ENCODE data around the gene HPS1. TPM values are rescaled to one million over a fixed set of nuclear protein-coding genes. Genes with fewer than 3 reads are reported as not detected.

The HPS1 gene
- total RNA-seq, 1 donor from 2014 or later, result 51.7 TPM

DNA sequence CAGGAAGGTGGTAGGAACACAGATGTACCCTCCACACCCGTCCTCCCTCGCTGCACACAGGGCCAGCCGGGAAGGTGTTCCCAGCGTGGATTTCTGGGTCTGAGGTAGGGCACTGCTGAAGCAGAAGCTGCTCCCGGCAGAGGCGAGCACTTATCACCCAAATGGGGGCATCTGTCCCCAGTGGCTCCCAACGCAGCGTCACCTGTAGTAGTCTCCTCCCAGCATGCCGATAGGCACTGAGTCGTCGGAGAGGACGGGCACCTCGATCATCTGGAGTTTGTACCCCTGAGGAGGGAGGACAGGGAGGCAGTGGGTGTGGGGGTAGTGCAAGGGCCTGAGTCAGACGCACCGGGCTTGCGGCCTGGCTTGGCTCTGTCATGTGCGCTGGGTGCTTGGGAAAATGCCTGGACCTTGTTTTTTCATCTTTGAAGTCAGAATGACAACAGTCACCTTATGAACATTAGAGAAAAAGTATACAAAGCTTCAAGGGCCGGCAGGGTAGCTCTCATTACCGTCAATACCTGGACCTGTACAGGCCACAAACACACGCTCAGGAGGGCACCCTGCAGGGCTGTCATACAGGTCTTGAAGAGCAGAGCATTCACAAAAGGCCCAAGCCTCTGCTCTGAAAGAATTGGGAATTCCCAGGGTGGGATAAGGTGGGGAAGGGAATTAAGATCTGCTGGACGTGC lies 28.6 kb downstream of the HPS1 start:
- Mint-ChIP-seq H3K9me3 (no peaks in the 10 kb centered on the region), H3K4me1 (peaks cover 20% of the 10 kb centered on the region)
- DNase-seq (ENCODE audit: low spot score in 2 of 2, unreplicated experiment in 2 of 2), result no peak

DNA sequence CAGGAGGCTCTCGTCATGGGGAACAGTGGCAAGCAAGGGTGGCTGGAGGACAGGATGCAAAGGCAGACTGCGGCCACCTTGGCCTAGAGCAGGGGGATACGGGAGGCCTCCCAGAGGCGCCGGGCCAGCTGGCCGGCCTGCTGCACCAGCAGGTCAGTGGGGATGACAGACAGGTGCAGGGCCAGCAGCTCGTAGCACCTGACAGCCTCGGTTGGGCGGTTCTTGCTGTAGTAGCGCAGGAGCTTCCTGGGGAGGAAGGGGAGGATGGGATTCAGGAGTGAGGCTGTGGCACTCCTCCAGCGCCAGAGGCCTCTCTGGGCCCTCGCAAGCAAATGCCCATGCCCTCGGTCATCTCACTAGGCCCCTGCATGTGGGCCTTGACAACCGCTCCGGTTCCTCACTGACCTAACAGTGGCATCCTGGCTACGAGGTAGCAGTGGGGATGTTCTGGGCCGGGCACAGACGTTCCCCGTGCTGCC lies 29.2 kb downstream of the HPS1 start:
- Mint-ChIP-seq H3K27ac (no peak overlapping the region), H3K27me3 (ENCODE audit: low read depth) (no peaks in the 10 kb centered on the region), H3K4me3 (no peak overlapping the region), H3K9me3 (no peaks in the 10 kb centered on the region), H3K36me3 (peaks cover 4% of the 10 kb centered on the region), H3K4me1 (peaks cover 22% of the 10 kb centered on the region)
- no peak for DNase-seq (ENCODE audit: low spot score in 2 of 2, unreplicated experiment in 2 of 2)
- no peak for TF ChIP-seq CTCF (IDR thresholded peaks at IDR 0.05; ENCODE audit: unreplicated experiment)

More for the DNA sequence above, 28.6 kb downstream of the HPS1 start:
- Mint-ChIP-seq H3K36me3 (peaks cover 4% of the 10 kb centered on the region), H3K27ac (no peak overlapping the region), H3K27me3 (ENCODE audit: low read depth) (no peaks in the 10 kb centered on the region), H3K4me3 (no peak overlapping the region)
- TF ChIP-seq CTCF (IDR thresholded peaks at IDR 0.05; ENCODE audit: unreplicated experiment), result no peak

GRCh38 chr10:98416606-98417388 lies 29.9 kb downstream of the HPS1 start:
- H3K4me1 Mint-ChIP-seq, result peaks cover 25% of the 10 kb centered on the region
- H3K36me3 Mint-ChIP-seq, result peaks cover 4% of the 10 kb centered on the region
- no peaks in the 10 kb centered on the region for H3K9me3 Mint-ChIP-seq
- TF ChIP-seq CTCF (IDR thresholded peaks at IDR 0.05; ENCODE audit: unreplicated experiment), result no peak
- H3K27ac Mint-ChIP-seq, result peak overlapping the region; percentile 99
- no peaks in the 10 kb centered on the region for H3K27me3 Mint-ChIP-seq (ENCODE audit: low read depth)
- DNase-seq (ENCODE audit: low spot score in 2 of 2, unreplicated experiment in 2 of 2), result no peak
- H3K4me3 Mint-ChIP-seq, result no peak overlapping the region

DNA sequence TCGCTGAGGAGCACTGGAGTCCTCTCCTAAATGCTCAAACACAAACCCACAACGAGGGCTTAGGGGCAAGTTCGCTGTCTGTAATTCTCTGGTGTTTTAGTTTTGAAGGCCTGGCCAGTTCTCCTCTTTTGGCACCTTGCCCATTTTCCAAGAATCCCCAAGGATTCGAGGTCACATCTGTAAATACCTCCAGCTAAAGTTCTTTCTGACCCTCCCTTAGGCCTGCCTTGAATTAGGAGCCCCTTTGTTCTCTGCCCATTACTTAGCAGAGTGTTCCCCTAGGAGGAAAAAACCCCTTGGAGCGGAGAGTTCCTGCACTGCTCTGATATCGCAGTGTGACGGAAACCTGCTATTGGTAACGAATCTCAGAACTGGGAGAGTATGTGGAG lies 31.0 kb downstream of the HPS1 start:
- no peak for DNase-seq (ENCODE audit: low spot score in 2 of 2, unreplicated experiment in 2 of 2)

More for the DNA sequence above, 31.0 kb downstream of the HPS1 start:
- H3K27ac Mint-ChIP-seq, result peak overlapping the region; percentile 99
- H3K4me1 Mint-ChIP-seq, result peaks cover 26% of the 10 kb centered on the region
- no peaks in the 10 kb centered on the region for H3K9me3 Mint-ChIP-seq
- H3K4me3 Mint-ChIP-seq, result peak overlapping the region; percentile 38
- H3K36me3 Mint-ChIP-seq, result peaks cover 4% of the 10 kb centered on the region
- no peak for TF ChIP-seq CTCF (IDR thresholded peaks at IDR 0.05; ENCODE audit: unreplicated experiment)
- no peaks in the 10 kb centered on the region for H3K27me3 Mint-ChIP-seq (ENCODE audit: low read depth)

Measured in mesothelial cell of epicardium (in vitro differentiated cells).